HG03442 (cell line): Measurements from ENCODE around the gene RAPSN.

Experiments
- ATAC-seq: cut with Tn5 transposase; IDR thresholded peaks from one replicate; pipeline ENCODE4 v1.9.1; 2021; ENCODE audit warnings: mild to moderate bottlenecking, moderate library complexity; ENCODE audit not compliant: unreplicated experiment

Gene RAPSN

GRCh38 chr11:47409440-47410369 lies 39.2 kb downstream of the RAPSN start:
- ATAC-seq, result no peak

- ATAC-seq, result no peak
Observed at GRCh38 chr11:47408598-47409439, 40.1 kb downstream of the RAPSN start.

- ATAC-seq, result peak; percentile 80
Observed at GRCh38 chr11:47407746-47408590, 41.0 kb downstream of the RAPSN start, which contains the start of gene SLC39A13. TSS of gene SLC39A13 (plus strand) at chr11:47408590. CDS start at chr11:47410095, 1,505 bp downstream.

GRCh38 chr11:47406896-47407745 lies 41.8 kb downstream of the RAPSN start:
- no peak for ATAC-seq

DNA sequence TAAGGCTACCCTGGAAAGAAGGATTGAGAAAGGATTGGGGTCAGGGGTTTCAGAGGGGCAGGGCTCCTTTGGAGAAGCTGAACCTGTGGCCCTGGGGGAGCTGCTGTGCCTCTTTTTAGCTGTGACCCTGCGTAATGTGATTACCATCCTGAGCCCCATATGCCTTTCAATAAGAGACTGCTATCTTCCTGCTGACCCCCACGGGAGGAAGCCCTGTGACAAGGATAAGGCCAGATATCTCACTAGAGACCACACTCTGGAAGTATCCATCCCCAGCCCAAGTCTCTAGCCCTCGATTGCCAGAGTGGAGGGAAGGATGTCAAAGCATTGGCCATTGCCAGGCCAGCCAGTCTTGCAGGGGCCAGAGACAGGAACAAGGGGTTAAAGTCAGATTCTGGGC lies 45.4 kb downstream of the RAPSN start:
- ATAC-seq, result no peak

DNA sequence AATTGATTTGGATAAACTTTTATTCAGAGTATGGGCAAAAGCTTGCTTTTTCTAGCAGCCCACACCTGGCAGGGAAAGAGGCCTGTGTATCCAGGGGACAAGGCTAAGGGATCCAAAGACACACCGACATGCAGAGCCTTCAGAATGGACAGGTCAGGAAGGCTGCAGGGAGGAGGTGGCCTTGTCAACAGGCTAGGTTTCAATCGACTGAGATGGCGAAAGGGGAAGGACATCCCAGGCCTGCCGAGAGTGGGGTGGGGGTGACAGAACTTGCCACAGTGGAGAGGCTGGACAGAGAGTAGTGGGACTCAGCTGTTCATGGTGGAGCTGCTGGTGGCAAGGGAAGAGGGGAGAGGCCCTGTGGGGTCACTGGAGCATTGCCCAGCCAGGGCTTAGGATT lies 45.8 kb downstream of the RAPSN start:
- no peak for ATAC-seq

DNA sequence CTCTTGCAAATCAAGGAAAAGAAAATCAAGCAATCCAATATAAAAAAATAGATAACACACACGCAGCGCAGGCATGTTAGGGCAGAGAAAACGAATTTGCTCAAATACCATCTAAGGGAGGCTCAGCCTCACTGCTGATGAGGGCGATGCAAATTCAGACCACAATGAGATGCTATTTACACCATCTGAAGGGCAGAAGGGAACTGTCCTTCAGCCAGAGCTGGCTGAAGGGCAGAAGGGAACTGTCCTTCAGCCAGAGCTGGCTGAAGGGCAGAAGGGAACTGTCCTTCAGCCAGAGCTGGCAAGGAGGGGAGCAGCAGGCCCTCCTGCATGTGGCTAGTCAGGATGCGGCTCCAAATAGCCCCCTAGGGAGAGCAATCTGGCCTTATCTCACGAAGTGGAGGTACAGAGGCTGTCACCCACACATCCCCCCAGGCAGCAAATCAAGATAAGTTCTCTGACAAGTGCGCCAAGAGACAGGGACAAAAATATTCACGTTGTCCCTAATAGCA lies 48.1 kb downstream of the RAPSN start:
- peak; percentile 71 for ATAC-seq

GRCh38 chr11:47399860-47400767 lies 48.8 kb downstream of the RAPSN start:
- peak; percentile 52 for ATAC-seq

DNA sequence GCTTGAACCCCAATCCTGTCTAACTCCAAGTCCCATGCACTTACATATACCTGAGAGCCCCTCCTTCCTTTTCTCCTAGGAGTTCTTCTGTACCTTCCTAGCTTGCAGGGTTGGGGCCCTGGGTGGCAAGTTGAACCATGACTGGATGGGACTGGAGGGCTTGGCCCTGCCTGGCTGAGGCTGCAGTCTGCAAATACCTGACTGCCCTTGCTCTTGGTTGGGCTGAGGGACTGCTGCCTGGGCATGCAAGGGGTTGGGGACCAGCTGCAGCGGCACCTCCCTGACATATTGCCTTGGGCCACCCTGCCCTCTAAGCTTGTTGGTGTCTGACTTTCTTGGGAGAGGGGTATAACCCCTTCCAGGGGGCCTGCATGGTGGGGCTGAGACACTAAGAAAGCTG lies 50.4 kb downstream of the RAPSN start:
- no peak for ATAC-seq

GRCh38 chr11:47398011-47398410 lies 50.9 kb downstream of the RAPSN start:
- ATAC-seq, result no peak

DNA sequence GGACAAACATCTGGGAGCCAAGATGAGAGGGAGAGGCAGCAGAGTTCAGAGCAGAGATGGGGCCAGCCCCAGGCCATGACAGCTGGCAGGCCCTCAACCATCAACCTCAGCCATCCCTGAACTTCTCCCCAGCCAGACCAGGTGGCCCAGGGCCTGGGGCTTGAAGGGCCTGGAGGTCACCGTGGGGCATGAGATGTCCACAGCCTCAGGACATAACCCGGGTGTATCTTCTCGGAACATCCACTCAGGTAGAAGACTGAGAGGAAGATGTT lies 53.0 kb downstream of the RAPSN start:
- ATAC-seq, result no peak

GRCh38 chr11:47395223-47396048 lies 53.5 kb downstream of the RAPSN start:
- no peak for ATAC-seq

GRCh38 chr11:47394322-47395222 lies 54.4 kb downstream of the RAPSN start:
- ATAC-seq, result peak; percentile 63

GRCh38 chr11:47394050-47394321 lies 55.0 kb downstream of the RAPSN start:
- ATAC-seq, result no peak

DNA sequence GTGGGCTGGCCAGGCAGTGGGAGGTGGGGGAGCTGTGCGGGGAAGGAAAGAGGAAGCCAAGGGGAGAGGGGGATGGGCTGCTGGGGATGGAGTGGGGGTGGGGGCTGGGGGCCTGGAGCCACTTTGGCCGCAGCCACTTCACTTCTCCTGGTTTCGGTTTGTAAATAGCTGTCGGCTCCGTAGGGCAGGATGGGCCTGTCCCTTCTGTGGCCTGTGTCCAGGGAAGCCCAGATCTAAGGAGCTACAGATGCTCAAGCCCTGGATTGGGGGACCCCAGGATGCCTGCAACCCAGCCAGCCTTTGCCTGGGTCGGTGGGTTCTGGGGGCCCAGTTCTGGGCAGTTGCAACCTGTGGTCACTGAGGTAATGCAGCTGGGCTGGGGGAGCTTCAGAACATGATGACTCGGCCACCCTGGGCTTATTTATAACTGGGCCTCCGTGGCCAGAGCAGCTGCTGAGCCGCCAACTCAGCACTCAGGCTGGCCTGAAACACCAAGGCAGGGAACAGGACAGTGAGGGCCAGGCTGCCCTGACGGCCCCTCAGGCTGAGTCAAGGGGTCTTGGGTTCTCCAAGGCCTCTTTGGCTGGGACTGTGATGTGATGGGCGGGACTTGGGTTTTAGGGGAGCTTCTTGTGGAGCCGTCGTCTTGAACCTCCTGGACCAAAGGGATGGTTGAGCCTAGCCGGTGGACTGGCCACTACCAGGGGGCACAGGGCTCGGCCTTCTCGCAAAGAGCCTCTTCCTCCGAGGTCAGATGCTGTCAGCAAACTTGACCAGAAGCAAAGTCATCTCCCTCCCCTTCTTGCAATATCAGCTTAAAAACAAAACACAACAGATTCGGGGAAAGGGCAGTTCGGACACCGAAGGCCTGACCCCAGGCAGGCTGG lies 55.5 kb downstream of the RAPSN start:
- ATAC-seq, result no peak

DNA sequence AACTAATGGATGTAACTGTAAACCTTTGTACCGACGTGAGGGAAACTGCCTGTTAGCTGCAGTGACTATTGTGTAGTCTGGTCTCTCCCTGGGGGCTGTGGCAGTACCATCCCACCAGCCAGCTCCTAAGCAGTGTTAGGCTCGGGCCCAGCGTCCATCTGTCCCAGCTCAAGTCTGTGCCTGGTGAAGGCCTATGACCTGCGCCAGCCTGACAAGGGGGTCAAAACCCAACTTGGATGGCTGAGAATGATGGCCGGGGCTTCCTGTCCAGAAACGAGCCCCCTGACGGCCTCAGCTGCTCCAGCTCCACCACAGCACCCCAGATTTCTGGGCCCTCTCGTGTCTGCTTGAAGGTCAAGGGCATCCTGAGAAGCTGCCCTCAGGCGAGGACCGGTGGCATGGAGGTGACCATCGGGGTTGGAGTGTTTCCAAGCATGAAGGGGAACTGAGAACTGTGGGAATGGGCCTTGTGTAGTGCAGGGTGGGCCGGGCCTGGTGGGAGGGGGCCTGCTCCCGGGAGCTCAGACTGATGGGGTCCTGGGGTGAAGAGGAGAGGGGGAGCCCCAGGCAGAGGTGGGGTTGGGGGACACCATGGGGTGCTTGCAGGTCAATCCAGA lies 56.3 kb downstream of the RAPSN start:
- ATAC-seq, result no peak
